HG02885 (cell line): ENCODE results near the gene AATK.

Experiments used
- ATAC-seq: cut with Tn5 transposase; IDR thresholded peaks from one replicate; pipeline ENCODE4 v1.9.1; 2021; ENCODE audit warnings: mild to moderate bottlenecking; ENCODE audit not compliant: unreplicated experiment, poor library complexity

Gene AATK

DNA sequence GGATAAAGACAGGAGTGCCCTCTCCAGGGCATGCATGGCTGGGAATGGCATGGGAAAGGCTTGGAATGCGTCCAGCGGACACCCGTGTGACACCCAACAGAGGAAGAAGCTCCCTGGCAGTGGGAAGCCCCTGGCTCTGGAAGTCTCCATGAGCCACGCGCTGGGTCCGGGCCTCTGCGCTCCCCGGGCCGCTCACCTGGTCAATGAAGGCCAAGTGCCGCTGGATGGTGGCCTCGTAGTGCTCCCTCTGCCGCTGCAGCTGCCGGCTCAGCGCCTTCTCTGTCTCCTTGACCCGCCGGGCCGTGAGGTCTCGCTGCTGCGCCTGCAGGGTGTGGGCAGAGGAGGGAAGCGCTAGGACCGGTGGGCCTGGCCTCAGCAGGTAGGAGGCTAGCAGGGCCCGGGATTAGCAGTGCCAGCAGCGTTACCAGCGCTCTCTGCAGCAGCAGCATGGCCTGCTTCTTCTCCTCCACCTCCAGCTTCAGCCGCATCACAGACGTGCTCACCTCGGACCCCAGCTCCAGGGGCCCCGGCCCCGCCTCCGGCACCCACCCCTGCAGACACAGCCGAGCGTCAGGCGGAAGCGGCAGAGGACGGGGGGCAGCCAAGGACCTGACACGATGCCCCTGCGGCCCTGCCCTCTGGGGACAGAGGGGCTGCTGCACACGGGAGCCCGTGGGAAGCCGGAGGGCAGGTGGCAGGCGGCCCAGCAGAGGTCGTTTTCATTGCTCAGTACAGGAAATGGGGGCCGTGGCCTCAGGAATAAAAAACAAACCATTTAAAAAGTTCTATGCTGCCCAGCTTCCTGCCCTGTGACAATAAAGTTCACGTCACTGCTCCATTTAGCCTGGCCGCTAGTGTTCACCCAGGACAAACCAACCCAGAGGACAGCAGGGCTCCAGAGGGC lies 30.7 kb upstream of the AATK start:
- ATAC-seq = no peak

DNA sequence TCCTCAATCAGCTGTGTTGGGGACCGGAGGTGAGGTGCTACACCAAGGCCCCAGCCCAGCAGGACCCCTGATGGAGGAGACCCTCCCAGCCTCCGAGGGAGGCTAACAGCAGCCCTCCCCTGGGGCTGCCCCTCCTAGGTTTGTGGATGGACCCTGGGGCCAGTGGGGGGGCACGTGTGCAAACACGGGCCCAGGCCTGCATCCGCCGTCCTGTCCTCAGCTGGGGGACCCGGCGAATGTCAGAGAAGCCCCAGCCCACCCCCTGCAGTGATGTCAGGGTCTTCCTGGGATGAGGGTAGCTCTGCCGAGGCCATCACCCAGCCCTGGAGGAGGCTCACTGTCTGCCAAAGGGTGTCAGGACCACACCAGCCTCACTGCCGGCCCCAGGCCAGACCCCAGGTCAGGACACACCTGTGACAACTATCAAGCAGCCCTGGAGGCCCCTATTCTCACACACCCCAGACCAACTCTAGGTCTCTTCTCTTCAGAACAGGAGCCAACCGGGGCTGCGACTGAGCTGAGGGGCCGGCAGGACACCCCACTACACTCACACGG lies 30.0 kb upstream of the AATK start:
- ATAC-seq = no peak

DNA sequence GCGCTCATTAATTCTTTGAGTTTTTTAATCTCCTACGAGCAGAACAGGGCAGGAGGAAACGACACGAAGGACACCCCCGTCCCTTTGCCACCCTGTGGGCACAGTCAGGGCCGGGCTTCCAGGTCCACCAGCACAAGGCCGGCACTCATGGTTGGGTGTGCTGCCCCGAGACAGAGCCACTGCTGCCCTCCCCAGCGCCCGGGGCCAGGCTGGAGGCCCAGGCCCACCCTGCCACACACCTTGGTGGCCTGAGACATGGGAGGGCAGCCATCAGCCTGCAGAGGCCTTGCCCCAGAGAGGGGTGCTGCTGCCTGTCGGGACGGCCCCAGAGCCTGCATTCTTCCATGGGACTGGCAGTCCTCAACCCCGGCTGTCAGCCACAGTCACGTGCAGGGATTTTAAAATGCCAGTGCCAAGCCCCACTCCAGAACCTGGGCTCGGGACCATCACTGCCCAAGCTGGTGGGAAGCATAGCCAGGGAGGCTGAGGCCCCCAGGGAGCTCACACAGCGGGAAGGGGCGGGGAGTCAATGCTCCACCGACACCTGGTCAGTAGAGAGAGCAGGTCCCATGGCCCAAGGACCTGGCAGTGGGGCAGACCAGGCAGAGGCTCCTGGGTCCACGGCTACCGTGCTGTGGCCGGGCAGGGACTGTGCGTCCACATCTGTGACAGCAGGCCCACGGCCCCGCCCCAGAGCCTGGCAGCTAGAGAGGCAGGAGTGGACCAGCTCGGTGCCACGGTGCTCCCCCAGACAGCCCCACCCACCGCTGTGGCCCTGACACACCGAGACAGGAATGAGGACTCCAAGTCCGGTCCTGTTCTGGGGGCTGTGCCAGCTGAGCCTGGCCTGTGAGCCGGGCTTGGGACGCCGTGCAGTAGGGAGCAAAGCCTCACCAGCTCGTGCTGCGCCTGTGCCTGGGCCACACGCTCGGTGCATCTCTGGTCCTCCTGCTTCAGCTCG lies 29.2 kb upstream of the AATK start:
- no peak for ATAC-seq

DNA sequence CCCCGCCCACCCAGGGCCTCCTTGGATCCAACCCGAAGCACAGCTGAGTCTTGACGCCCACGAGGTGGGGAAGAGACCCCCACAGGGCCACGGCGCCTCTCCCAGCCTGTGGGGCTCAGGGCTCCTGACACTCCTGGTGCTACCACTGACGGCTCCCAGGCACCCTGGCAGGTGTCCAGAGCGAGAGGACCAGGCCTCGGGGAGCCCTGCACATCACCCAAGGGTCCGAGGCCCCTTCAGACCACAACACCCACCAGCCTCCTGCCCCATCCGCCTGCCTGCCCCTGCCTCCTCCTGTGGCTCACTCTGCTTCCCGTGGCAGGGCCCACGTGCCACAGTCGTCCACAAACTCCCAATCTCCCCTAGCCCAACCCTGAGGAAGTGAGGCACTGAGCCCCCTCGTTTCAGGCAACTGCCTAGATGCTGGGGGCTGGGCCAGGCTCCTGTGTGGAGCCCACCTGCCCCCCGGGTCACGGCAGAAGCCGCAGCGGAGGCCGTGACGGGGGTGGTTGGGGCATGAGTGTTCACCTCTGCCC lies 28.3 kb upstream of the AATK start:
- ATAC-seq = no peak

DNA sequence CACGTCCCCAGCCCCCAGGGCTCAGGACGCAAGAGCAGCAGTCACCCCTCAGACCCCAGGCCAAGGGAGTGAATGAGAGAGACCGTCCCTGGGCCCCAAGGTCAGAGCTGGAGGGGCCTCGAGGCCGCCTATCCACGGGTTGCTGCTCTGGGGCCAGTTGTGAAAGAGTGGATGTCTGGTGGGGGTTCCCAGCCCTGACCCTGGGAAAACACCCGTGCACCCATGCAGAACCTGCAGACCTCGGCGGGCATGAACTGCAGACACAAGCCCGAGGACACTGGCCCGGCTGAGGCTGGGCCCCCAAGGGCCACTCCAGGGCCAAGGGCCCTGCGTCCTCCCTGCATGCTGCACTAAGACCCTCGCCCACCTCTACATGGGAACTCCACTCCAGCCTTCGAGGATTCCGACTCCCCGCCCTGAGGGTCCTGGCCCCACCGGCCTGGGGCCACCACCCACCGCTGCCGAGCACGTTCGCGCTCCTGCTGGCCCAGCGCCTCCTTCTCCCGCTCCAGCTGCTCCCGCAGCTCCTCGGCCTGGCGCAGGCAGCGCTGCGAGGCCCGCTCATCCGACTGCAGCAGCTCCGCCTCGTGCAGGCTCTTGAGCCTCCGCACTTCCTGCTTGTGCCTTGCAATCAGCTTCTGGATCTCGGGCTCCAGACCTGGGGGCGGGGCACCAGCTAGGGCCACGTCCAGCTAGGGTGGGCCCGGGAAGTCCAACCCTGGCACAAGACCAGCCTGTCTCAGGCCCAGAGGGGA lies 27.6 kb upstream of the AATK start:
- ATAC-seq = no peak

DNA sequence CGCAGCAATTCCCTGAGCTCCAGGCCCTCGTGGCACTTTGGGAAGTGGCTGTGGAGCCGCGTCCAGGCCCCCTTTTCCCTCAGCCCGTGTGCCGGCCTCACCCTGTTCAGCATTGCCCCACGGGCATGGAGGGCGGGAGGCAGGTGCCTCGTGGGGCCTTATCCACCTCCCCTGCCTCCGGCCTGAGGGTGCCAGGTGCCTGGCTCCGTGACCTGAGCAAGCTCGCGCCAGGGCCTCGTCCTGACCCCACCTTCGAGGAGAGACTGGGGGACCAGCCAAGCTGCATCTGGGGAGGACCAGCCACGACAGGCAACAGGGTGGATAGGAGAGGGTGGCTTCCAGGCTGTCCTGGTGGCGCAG lies 27.0 kb upstream of the AATK start:
- ATAC-seq = no peak

DNA sequence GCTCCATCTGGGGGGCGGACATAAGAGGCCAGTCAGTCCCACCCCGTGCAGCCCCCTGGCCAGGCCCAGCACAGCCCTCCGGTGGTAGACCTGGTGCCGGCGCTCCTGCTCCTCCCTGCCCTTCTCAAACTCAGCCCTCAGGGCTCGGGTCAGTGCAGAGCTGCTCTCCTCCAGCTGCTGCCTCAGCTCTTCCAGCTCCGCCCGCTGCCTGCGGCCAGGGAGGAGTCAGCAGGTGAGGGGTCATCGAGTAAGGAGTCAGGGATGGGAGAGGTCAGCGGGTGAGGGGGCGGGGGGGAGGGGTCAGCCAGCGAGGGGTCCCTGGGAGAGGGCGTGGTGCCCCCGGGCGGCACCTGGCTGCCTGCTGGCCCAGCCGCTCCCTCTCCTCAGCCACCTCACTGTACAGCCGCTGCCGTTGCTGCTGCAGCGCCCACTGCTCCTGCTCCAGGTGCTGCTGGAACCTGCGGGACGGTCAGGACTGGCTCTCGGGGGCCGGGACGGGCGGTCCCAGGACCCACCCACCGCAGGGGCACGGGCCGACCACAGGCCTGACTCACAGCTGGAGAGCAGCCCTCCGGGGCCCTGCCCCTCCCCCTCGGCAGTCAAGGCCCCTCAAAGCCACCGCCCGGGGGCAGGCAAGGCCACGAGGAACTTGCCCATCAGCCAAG lies 26.5 kb upstream of the AATK start:
- ATAC-seq = no peak

DNA sequence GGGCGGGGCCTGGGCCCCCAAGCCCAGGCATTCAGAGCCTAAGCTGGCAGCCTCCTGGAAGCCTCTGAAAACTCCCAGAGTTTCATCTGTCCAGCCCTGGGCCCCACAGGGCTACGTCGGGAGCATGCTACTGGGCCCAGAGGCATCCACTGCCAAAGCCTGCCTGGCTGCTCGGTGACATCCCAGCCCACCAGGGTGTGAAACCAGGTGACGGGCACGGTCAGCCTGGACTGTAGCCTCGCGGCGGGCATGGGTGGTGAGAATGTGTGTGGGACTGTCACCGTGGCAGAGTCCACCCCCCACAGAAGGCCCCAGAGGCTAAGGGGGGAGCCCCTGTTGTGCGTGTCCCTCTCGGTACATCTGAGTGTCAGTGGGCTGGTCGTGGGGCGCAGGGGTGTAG lies 25.6 kb upstream of the AATK start:
- ATAC-seq = no peak

DNA sequence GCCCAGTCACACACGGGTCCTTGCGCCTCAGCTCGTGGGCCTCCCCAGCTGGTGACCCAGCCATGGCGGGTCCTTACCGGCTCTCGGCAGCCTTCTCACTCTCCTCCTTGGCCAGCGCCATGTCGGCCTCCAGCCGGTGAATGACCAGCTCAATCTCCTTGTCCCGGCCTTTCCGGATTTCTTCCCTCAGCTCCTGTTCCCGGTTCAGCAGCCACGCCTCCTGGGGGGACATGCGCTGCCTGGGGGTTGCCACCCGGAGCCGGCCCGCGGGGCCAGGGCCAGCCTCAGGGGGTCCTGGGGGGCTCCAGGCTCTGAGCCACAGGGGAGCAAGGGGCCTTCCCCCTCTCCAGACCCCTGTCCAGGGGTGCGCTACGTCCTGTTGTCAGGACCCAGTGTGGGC lies 25.1 kb upstream of the AATK start:
- ATAC-seq = no peak

DNA sequence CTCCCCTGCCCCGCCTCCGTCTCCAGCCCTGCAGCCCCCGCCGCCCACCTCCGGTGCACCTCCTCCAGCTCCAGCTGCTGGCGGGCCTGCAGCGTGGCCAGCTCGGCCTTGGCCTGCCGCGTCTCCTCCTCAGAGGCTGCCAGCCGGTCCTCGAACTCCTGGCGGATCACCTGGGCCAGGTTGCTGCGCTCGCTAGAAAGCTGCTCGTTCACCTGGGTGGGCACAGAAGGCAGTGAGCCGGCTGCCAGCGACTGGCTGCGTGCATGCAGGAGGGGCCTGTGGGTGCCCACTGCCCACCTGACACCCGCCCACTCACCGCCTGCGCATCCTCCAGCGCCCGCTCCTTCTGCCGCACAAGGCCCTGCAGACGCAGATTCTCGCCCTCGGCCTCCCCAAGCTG lies 24.6 kb upstream of the AATK start:
- no peak for ATAC-seq

DNA sequence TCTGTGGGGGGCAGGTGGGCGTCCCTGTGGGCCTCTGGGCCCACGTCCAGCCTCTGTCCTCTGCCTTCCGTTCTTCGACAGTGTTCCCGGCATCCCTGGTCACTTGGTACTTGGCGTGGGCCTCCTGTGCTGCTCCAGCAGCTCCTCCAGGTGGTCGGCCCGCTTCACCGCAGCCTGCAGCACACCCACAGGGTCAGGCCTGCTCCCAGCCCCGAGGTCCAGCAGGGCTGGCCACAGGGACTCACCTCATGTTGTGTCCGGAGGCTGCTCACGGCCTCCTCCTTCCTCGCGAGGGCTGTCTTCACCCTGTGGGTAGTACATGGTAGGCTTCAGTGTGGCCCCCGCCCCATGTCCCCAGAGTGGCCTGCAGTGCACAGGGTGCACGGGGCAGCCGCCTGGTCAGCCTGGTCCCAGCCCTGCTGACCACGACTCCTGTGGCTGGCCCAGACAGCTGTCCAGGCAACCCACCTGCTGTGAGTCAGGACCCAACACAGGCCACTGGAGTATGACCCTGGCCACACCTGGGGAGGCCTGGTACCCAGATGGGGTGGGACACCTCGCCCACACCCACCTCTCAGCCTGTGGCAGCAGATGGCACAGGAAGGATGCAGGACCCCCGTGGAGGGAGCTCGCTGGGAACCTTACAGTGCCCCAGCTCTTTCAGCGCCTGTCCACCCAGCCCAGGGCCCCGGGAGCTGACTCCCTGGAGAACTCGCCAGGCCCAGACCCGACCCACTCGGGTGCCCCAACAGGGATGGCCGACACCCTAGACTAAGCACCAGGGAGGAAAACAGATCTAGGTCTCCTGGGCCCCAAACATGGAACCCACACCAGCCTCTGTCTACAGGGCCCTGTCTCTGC lies 23.9 kb upstream of the AATK start:
- no peak for ATAC-seq

DNA sequence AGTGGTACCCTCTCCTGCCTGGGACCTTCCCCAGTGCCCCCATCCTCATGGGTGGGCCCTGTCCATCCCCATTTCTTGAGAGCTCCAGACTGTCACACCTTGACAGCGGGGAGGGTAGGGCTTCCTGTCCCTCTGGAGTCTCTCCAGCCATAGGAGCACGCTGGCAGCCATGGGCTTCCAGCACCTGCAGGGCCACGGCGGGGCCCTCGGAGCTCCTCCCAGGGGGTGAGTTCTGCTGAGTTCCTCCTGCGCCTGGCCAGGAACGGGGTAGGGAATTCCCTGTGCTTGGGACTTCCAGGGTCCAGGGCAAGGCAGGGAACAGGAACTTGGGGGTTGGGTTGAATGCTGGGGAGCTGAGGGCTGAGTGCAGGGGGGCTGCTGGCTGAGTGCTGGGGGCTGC lies 23.0 kb upstream of the AATK start:
- ATAC-seq = no peak

DNA sequence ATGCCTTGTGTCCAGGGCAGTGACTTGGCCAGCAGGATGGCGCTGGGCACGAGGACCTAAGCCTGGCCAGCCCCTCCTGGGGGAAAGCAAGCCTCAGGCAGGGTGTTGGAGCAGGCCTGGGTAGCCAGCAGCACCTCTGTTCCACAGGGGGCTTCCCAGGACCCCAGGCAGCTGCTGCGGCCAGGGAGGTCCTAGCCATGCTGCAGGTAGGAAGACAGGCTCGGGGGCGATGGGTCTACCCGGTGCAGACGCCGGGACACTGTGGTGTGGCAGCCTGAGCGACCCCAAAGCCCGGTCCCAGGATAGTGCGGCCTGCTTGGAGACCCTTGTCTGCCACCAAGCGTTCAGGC lies 22.4 kb upstream of the AATK start:
- ATAC-seq = no peak

DNA sequence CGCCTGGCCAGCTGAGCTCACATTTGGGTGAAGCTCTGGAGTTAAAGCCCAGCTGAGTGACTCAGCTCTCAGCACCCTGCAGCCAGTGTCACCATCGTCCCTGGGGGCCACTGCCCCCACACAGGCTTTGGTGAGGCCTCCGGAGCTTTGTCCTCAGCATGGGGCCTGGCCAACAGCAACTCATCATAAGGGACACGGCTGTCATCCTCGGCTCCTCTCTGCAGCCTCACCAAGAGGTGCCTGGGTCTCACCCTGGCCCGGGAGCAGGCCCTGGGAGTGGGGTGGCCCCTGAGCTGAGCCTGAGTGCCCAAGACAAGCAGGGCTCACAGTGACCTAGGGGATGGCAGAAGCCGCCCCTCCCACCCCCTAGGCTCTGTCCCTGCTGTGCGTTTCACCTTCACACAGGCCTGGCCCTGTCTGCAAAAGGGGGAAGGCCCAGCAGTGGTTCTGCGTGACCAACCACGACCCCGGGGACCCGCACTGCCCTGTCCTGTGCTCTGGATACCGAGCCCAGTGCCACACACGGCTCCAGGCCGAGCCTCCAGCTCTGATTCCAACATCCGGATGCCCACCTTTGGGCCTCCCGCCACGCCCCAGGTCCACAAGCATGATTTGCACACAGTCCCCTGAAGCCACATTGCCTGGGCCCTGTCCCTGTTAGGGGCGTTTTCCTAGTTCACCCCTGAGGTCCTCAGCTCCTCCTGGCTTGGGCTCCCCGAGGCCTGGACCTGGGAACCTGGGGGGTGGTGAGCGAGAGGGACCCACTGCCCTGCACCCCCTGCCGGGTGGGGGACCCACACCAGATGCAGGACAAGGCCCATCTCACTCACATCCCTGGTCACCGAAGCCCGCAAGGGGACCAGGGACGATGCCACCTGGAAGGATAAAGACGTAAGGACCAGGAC lies 21.8 kb upstream of the AATK start:
- no peak for ATAC-seq

DNA sequence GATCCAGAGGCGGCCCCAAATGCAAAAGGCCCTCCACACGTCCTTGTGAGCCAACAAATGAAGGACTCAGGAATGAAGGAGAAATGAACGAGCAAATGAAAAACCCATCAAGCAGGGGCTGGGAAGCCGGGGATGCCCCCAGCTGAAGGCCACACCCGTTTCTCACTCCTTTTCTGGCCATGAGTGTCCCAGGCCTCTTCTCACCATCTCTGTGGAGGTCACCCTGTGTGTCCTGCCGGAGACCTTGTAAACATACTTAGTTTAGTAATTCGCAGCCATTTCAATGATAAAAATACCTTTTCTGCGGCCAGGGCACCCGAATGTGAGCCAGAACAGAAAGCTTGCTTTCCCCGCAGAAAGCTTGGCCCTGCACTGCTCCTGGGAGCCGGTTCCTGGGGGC lies 21.1 kb upstream of the AATK start:
- ATAC-seq = no peak

DNA sequence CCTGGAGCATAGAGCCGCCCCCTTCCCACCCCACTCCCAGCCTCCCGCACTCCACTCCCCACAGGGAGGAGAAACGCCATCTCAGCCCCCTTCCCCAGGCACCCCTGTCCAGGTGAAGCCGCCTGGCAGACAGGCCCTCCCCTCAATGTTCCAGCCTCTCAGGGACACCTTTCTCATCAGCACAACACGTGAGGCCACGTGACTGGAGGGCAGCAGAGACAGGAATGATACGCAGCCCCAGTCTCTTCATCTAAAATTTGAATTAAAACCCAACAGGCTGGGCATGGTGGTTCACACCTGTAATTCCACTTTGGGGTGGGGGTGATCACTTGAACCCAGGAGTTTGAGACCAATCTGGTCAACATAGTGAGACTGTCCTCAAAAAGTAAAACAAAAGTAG lies 20.2 kb upstream of the AATK start:
- no peak for ATAC-seq

DNA sequence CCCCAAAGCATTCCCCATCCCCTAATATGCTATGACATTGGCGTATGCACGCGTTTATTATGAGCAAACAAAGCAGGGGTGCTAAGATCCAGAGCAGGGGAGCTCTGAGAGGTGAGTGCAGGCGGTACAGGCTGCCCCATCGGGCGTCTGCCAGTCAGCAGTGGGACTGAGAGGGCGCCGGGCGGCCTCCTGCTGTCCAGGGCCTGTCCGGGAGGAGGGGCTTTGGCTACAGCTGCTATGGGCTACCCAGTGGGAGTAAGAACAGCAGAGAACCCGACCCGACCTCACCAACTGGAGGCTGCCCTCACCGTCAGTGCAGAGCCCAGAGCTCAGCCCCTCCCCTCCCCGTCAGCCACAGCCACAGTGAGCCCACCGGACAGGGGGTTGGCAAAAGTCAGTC lies 18.5 kb upstream of the AATK start:
- ATAC-seq = no peak

DNA sequence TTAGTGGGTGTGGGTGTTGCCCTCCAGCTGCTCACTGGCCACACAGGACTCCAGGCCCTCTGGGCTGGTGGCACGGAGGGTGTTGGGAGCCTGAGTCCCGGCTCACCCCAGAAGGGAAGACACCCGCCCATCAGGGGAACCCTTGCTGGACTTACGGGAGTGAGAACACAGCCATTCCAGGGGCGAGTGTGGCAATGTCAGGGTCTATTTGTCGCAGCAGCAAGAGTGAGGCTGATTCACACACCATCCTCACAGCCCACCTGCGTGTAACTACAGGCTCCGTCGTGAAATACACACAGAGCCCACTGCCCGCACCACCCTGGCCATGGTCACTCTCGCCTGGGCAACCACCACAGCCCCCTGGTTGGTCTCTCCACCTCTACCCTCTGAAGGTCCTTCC lies 17.8 kb upstream of the AATK start:
- ATAC-seq = no peak
